Heart left ventricle (tissue), 13 donors: ENCODE data around the gene KIAA2012.

ENCODE experiments used
- POLR2A ChIP-seq, 2 donors: fragments of 450-650 bp; IDR thresholded peaks; one replicate each; pipeline ENCODE4 v1.6.1; 2017; ENCODE audit warnings: antibody characterized with exemption in 2 of 2, mild to moderate bottlenecking in 2 of 2, moderate library complexity in 2 of 2
- TF ChIP-seq, protein P1 (sequence below), 12 donors: fragments of 200-600 bp; sonication (generic) in 4 of 12; IDR thresholded peaks; one replicate each; pipeline versions ENCODE4 v1.5.0 to v1.8.0; 2018 to 2022; ENCODE audit warnings: antibody characterized with exemption in 12 of 12, mild to moderate bottlenecking in 5 of 12
- donor health status: ischemic (EF 13 %, LVEDD 7.1; RV severe dilation, severe dysfunction).
- donor health status: DM: no; HTN: yes; CAD: no.
- donor health status: DM: no; HTN: no; CAD: no.
- donor health status: ischemic (EF 25% LVEDD 6.9; RV normal size, moderate dysfunction).
- donor health status: ischemic (EF 25% LVEDD 5.7; RV mildly dilated, moderate dysfunction).
- donor health status: ischemic (EF 35%, LVEDD 5.7; RV mildly dilated, moderate dysfunction).
- donor health status: nonischemic (EF 11% LVEDD 7.7; RV severe dilation, severe dysfunction).
- donor health status: DM: yes; HTN: yes; CAD: no.
- donor health status: PGD.
- donor health status: ischemic (EF 29% LVEDD 5.4; RV normal size, mild dysfunction).
- donor health status: nonischemic (EF 23%, LVEDD 6.1; RV moderate dilation, normal function).

DNA sequence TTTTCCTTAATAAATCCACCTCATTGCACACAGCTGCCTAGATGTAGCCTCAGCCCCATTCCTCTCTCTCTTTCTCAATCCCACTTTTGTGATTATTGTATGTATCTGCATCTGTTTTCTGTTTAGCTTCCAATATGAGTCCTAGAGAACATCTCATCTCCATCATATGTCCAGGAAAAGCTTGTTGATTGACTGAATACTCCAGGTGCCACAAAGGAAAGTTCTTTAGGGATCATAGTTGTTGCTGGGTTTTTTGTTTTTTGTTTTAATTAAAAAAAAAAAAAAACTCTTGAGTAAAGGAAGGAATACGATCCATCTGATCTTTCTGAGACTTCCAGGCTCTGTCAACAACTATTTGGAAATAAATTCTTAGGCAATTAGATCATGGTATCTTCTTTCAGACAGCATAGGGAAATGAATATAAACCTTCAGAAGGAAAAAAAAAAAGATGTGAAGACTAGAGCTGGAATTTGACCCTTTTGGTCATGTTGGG, 42.5 kb downstream of the KIAA2012 start:
- TF ChIP-seq, protein P1, sequence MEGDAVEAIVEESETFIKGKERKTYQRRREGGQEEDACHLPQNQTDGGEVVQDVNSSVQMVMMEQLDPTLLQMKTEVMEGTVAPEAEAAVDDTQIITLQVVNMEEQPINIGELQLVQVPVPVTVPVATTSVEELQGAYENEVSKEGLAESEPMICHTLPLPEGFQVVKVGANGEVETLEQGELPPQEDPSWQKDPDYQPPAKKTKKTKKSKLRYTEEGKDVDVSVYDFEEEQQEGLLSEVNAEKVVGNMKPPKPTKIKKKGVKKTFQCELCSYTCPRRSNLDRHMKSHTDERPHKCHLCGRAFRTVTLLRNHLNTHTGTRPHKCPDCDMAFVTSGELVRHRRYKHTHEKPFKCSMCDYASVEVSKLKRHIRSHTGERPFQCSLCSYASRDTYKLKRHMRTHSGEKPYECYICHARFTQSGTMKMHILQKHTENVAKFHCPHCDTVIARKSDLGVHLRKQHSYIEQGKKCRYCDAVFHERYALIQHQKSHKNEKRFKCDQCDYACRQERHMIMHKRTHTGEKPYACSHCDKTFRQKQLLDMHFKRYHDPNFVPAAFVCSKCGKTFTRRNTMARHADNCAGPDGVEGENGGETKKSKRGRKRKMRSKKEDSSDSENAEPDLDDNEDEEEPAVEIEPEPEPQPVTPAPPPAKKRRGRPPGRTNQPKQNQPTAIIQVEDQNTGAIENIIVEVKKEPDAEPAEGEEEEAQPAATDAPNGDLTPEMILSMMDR (IDR thresholded peaks at IDR 0.05) = no peak
- TF ChIP-seq POLR2A (IDR thresholded peaks at IDR 0.05) = no peak
